HepG2 (cell line): Measurements from ENCODE around the gene EIF5B. TPM values are rescaled to one million over a fixed set of nuclear protein-coding genes. Genes with fewer than 3 reads are reported as not detected.

ENCODE experiments used
- FOXA3 ChIP-seq: IDR thresholded peaks from 2 replicates; pipeline ENCODE4 v1.6.1; 2016; ENCODE audit warnings: missing genetic modification reagents, missing compliant biosample characterization
- JARID2 ChIP-seq: sonication (generic); formaldehyde crosslinking; IDR thresholded peaks from 2 replicates; pipeline ENCODE4 v1.8.1; 2023; ENCODE audit warnings: missing genetic modification reagents, inconsistent platforms; ENCODE audit not compliant: insufficient replicate concordance
- KDM2A ChIP-seq: sonication (generic); formaldehyde crosslinking; IDR thresholded peaks from 2 replicates; pipeline ENCODE4 v1.4.0; 2020; ENCODE audit warnings: low read depth, missing genetic modification reagents, borderline replicate concordance
- KLF9 ChIP-seq: IDR thresholded peaks from 2 replicates; pipeline ENCODE4 v1.6.1; 2016; ENCODE audit warnings: low read depth
- NONO ChIP-seq, 2 experiments: fragments of 450-650 bp in 1 of 2; sonication (generic) in 1 of 2; formaldehyde crosslinking in 1 of 2; IDR thresholded peaks in 1 of 2; conservative IDR thresholded peaks in 1 of 2; 2 replicates each; pipeline versions ENCODE4 v1.6.1 to v1.8.0; 2017 to 2022; ENCODE audit warnings: mild to moderate bottlenecking in 1 of 2, missing genetic modification reagents in 1 of 2, moderate library complexity in 1 of 2
- PHF21A ChIP-seq: sonication (generic); formaldehyde crosslinking; IDR thresholded peaks from 2 replicates; pipeline ENCODE4 v1.5.0; 2020; ENCODE audit warnings: mild to moderate bottlenecking, missing genetic modification reagents
- POLR2A ChIP-seq, 2 experiments: IDR thresholded peaks; 2 replicates each; pipeline ENCODE4 v1.6.1; 2011; ENCODE audit warnings: low read depth in 2 of 2, low read length in 2 of 2, mild to moderate bottlenecking in 1 of 2, moderate library complexity in 1 of 2; ENCODE audit not compliant: insufficient read depth in 1 of 2
- RBM22 ChIP-seq: fragments of 200-400 bp; formaldehyde crosslinking; optimal IDR thresholded peaks from 2 replicates; pipeline ENCODE3; 2017; ENCODE audit warnings: mild to moderate bottlenecking, low read length, moderate library complexity
- RFX5 ChIP-seq: IDR thresholded peaks from 2 replicates; pipeline ENCODE4 v1.6.1; 2011; ENCODE audit warnings: low read depth, low read length, improper control_type of control experiment
- SMAD3 ChIP-seq: sonication (generic); formaldehyde crosslinking; IDR thresholded peaks from 2 replicates; pipeline ENCODE4 v1.4.0; 2020; ENCODE audit warnings: missing genetic modification reagents
- SOX13 ChIP-seq, 3 experiments: fragments of 450-650 bp in 1 of 3; sonication (generic) in 1 of 3; formaldehyde crosslinking in 1 of 3; IDR thresholded peaks in 2 of 3; conservative IDR thresholded peaks in 1 of 3; 2 replicates each; pipeline versions ENCODE4 v1.5.0 to v1.6.1; 2016 to 2020; ENCODE audit warnings: antibody characterized with exemption in 1 of 3, mild to moderate bottlenecking in 1 of 3, missing compliant biosample characterization in 1 of 3, missing genetic modification reagents in 1 of 3, moderate library complexity in 1 of 3
- SP2 ChIP-seq: sonication (generic); formaldehyde crosslinking; IDR thresholded peaks from 2 replicates; pipeline ENCODE4 v1.5.1; 2020; ENCODE audit warnings: mild to moderate bottlenecking, missing genetic modification reagents
- ZKSCAN5 ChIP-seq: sonication (generic); formaldehyde crosslinking; IDR thresholded peaks from 2 replicates; pipeline ENCODE4 v1.5.1; 2020; ENCODE audit warnings: mild to moderate bottlenecking, missing genetic modification reagents
- ZNF256 ChIP-seq: sonication (generic); formaldehyde crosslinking; conservative IDR thresholded peaks from 2 replicates; pipeline ENCODE4 v1.4.0; 2020; ENCODE audit warnings: missing genetic modification reagents
- ZNF317 ChIP-seq: sonication (generic); formaldehyde crosslinking; IDR thresholded peaks from 2 replicates; pipeline ENCODE4 v1.5.0; 2020; ENCODE audit warnings: mild to moderate bottlenecking, missing genetic modification reagents
- ZNF441 ChIP-seq: sonication (generic); formaldehyde crosslinking; IDR thresholded peaks from 2 replicates; pipeline ENCODE4 v1.7.0; 2021; ENCODE audit warnings: missing genetic modification reagents, borderline replicate concordance
- ZNF512B ChIP-seq: sonication (generic); formaldehyde crosslinking; IDR thresholded peaks from 2 replicates; pipeline ENCODE4 v1.5.1; 2020; ENCODE audit warnings: missing genetic modification reagents, mild to moderate bottlenecking, borderline replicate concordance
- ZNF646 ChIP-seq: sonication (generic); formaldehyde crosslinking; IDR thresholded peaks from 2 replicates; pipeline ENCODE4 v1.9.0; 2021; ENCODE audit warnings: mild to moderate bottlenecking, missing genetic modification reagents
- ZNF660 ChIP-seq: sonication (generic); formaldehyde crosslinking; IDR thresholded peaks from 2 replicates; pipeline ENCODE4 v1.5.1; 2020; ENCODE audit warnings: mild to moderate bottlenecking, low read depth, missing genetic modification reagents, borderline replicate concordance
- ZNF776 ChIP-seq: sonication (generic); formaldehyde crosslinking; IDR thresholded peaks from 2 replicates; pipeline ENCODE4 v1.4.0; 2020; ENCODE audit warnings: mild to moderate bottlenecking, missing genetic modification reagents
- polyA plus RNA-seq, 8 experiments: library from polyadenylated mRNA; depleted of rRNA in 3 of 8; stranded (reverse) in 7 of 8; unstranded in 1 of 8; fragments of >200 nt; fragmentation: Illumina TruSeq in 4 of 8; extraction: Trizol in 4 of 8; gene quantifications; 2 replicates each; pipeline versions ENCODE4 v1.2.1 to v1.2.3, GENCODE V29; 2011 to 2016; ENCODE audit warnings: low read depth in 4 of 8, missing spikeins in 1 of 8, mixed read lengths in 1 of 8; ENCODE audit not compliant: insufficient read depth in 1 of 8
- total RNA-seq, 5 experiments: library from RNA; depleted of rRNA; stranded (reverse); fragments of >200 nt; fragmentation: Illumina TruSeq; extraction: Trizol; gene quantifications; 2 replicates each; pipeline ENCODE4 v1.2.3, GENCODE V29; 2016; ENCODE audit warnings: low read depth in 1 of 5

Gene EIF5B
- total and polyA plus RNA-seq, 2 of the 13 experiments (the other 11 are each of a cell fraction or from before 2014, with no cell fraction given) = 8.8 to 32.1 TPM

GRCh38 chr2:99335911-99336803, 1.0 kb upstream of the EIF5B start, which contains the start of gene TXNDC9 (continued):
- peak; percentile 81 for TF ChIP-seq FOXA3
- TF ChIP-seq POLR2A (IDR thresholded peaks at IDR 0.05; ENCODE audit: insufficient read depth in 1 of 2, low read depth in 2 of 2, low read length in 2 of 2) = peak; percentile 97 to 99
- no peak for TF ChIP-seq ZNF646 (CRISPR knock-in tag)
- TF ChIP-seq NONO (IDR thresholded peaks at IDR 0.05) = no peak
- TF ChIP-seq NONO (CRISPR knock-in tag; conservative IDR thresholded peaks at IDR 0.05) = peak; percentile 92; the same call in 1 of the 2 replicates
- TF ChIP-seq SMAD3 (CRISPR knock-in tag) = peak; percentile 89
- TF ChIP-seq ZKSCAN5 = no peak
- TF ChIP-seq SP2 (CRISPR knock-in tag) = peak; percentile 84
- peak; percentile 98 for TF ChIP-seq KDM2A (CRISPR knock-in tag)
- TF ChIP-seq JARID2 (CRISPR knock-in tag) = peak; percentile 75
- TF ChIP-seq ZNF512B (CRISPR knock-in tag) = no peak; the same call in 1 of the 2 replicates
- TF ChIP-seq ZNF256 (CRISPR knock-in tag) = no peak
- peak; percentile 93; the same call in 1 of the 2 replicates for TF ChIP-seq KLF9 (CRISPR knock-in tag)
- TF ChIP-seq ZNF660 = no peak
- peak; percentile 42; the same call in 1 of the 2 replicates for TF ChIP-seq ZNF441 (CRISPR knock-in tag)
- no peak; the same call in 1 of the 2 replicates for TF ChIP-seq SOX13 (IDR thresholded peaks at IDR 0.05)
- TF ChIP-seq SOX13 (CRISPR knock-in tag; conservative IDR thresholded peaks at IDR 0.05 in 1 of 2, IDR thresholded peaks at IDR 0.05 in 1 of 2) = peak in 1 of 2 experiments; percentile 57; a peak in 2 of 4 replicates
- TF ChIP-seq ZNF317 (CRISPR knock-in tag) = peak; percentile 72
- peak; percentile 58 for TF ChIP-seq RFX5
- peak; percentile 80 for TF ChIP-seq PHF21A (CRISPR knock-in tag)
- TF ChIP-seq RBM22 = no peak
- TF ChIP-seq ZNF776 (CRISPR knock-in tag) = peak; percentile 78; the same call in 1 of the 2 replicates
